Stimulated activated CD4-positive, alpha-beta T cell treated with anti-CD3 and anti-CD28 coated beads, Interleukin-2, amount 100 ng/mL, for 48 hours (primary cell): Measurements from ENCODE around the gene ANO2.

Experiments used
- DNase-seq, 2 donors: peaks; one replicate each; pipeline ENCODE4 v3.0.0-alpha.2; 2020

ANO2 gene

GRCh38 chr12:5808981-5809380, 136.1 kb downstream of the ANO2 start:
- no peak for DNase-seq

GRCh38 chr12:5807514-5808219, 137.4 kb downstream of the ANO2 start:
- no peak for DNase-seq

GRCh38 chr12:5807090-5807414, 138.0 kb downstream of the ANO2 start:
- DNase-seq = no peak

DNA sequence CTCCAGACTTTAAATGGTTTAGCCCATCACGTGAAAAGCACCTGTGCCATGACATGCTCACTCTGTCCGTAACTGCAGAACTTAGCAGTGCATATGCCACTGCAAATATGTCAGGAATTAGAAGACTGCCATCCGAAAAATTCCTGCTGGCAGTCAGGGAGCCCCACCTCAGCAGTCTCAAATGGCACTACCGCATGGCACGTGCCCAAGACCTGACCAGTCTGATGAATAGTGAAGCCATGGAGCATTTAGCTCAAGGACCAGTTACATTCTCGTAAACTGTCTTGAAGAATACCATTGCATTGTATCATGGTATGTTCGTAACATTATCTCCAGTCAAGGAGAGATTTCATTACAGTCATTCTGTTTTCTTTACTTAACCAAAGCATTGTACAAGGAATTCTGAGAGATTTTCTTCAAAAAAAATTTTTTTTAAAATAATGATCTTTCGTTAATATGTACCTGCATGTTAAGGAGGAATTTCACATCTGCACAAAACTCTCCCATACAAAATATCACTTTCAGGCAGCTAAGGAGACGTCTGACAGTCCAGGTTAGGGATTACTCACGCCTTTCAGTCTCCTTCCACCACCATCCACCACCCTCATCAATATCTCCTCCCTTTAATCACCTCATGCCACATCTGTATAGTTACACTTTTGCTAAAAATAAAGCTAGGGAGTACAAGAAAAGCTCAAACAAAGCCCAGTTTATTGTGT, 138.5 kb downstream of the ANO2 start:
- no peak for DNase-seq

GRCh38 chr12:5803532-5803931, 141.5 kb downstream of the ANO2 start:
- no peak for DNase-seq

GRCh38 chr12:5798242-5799015, 146.6 kb downstream of the ANO2 start:
- no peak for DNase-seq

DNA sequence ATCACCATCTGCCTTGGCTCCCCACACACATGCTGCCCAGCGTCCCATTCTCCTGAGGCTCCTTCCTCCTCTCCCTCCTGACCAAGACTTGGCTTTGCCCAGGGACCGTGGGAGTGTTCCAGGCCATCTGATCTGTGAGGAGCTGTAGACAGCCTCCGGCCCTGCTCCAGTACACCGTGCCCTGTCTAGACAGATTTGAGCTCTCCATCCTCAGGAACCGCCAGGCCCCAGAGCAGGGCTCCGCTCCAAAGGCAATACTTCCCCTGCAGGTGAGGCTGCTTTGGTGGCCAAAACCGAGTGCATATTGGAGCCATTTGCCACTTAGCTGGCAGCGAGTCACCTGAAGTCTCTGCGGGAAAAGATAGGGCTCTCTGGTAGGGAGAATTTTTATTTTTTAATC, 147.4 kb downstream of the ANO2 start:
- no peak for DNase-seq

DNA sequence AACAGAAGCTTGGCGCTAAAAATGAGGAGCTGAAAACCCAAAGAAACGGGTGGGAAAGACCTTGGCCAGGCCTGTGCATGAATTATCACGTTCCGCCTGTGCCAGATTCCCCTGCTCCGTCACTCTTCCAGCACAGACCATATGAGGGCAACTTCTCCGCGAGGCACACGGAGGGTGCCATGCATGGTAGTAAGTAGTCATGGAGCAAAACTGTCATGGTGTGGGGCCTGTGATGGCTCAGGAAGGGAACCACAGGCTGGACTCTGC, 148.2 kb downstream of the ANO2 start:
- no peak for DNase-seq

DNA sequence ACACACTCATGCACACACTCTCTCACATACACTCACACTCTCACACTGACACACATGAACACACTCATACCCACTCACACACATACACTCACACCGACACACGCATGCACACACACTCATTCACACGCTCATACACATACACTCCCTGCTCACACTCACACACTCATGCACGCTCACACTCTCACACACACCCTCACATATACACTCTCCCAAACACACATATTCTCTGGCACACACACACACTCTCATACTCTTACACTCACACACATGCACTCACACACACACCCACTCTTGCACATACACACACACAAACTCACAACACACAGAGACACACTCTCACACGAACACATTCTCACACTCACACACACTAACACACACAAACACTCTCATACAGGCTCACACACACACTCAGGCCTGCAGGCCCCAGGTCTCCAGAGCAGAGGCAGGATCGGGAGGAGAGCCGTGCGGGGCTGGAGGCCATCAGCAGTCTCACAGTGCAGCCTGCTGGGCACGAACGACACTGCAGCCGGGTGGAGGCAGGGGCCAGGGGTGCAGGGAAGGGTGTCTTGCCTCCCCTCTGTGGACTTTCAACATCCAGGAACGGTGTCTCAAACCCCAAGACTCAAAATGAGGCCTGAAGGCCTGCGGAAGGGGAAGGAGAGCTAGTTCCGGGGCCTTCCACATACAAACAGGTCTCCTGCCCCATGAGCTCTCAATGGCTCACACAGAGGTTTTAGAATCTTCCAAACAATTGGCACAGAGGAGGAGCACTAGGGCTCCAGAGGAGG, 148.7 kb downstream of the ANO2 start:
- DNase-seq = peak in 1 of 2 donors; percentile 11

DNA sequence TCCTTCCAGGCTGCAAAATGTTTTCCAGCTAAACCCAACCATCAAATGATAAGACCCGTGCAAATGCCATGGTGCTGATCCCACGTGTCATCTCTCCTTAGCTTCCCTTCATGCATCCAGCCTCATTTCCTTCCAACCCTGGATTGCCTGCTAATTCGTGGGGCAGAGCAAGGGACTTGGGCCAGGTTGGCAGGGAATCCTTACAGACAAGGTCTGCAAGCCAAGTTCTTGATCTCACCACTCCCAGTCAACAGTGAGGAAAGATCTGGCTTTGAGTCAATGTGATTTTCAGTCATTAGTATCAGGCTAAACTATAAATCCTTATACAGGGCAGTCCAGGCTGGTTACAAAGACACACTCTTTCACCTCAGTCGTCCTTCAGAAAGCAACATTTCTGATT, 150.9 kb downstream of the ANO2 start:
- DNase-seq = no peak

DNA sequence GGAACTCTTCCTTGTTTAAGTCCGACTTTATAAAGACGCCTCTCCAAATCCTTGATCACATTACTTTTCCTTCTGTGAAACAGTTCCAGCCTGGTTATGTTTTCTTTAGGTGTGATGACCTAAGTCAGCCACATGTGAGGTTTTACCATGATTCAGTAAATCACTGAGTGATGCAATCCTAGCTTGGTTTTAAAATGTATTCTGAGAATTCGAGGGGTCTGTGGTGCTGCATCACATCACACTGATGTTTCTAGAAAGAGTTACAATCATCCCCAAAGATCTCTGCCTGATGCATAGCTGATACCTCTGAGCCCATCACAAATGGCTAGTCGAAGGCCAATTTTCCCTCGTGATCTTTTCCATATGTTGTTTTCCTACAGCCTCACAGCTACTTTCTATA, 152.7 kb downstream of the ANO2 start:
- no peak for DNase-seq

- no peak for DNase-seq
Measured at GRCh38 chr12:5789469-5789968, 155.5 kb downstream of the ANO2 start.

GRCh38 chr12:5787828-5788227, 157.2 kb downstream of the ANO2 start:
- DNase-seq = no peak

DNA sequence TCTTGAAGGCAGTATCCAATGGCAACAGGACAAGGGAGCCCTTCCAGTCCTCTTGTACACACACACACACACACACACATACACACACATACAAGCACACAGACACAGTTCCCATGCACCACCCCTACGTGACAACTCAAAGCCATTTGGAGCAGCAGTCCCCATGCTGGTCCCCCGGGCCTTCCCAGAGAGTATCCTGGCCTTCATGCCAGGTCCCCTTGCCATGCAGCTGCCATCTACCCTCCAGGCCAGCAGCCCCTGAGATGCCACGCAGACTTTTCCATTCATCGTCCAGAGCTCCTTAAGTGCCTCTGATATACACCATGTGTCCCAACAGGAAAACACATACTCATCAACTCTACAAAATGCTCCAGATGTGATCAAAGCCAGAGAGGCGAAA, 159.5 kb downstream of the ANO2 start:
- DNase-seq = no peak

GRCh38 chr12:5784462-5785130, 160.5 kb downstream of the ANO2 start:
- DNase-seq = no peak

DNA sequence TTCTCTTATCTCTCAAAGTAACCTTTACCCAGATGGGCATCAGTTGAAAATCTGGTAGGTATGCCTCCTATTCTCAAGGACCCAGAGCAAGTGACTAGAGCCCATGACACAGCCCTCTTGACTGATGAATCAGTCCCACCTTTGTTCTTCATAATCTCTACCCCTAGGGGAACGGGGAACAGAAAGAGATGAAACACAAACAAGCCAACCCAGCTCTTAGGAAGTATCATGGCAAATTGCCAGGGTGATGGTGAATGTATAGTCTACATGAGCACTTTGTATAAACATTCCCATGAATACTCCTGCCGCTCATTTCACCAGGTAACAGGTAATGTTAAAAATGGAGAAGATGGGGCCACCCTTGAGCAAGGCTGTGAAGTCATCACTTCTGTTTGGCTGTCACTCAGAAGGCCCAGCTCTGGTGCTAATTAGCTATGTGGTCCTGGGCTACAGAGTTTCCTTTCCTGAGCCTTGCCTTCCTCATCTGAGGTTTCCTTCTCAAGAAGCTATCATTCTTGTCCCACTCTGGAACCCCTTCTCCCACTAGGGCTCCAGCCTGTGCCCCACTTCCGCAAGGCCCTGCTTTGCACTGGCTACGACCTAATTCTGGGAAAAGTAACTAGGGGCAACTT, 161.7 kb downstream of the ANO2 start:
- DNase-seq = no peak

DNA sequence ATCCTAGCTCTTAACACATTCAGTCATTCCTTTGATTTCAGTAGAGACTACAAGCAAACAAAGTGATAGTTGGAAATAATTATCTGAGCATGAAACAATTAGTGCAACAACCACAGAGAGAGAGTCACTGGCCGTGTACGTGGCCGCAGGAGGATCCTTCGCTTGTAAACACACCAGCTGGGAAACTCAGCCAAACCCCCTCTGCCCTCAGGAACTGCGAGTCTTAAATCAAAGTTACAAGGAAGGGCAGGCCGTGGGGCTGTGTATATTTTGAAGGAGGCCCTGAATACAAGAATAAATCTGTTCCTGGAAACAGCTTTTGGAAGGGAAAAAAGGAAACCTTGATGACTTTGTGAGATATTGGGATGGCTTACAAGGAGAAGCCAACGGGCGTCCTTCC, 164.5 kb downstream of the ANO2 start:
- DNase-seq = no peak

DNA sequence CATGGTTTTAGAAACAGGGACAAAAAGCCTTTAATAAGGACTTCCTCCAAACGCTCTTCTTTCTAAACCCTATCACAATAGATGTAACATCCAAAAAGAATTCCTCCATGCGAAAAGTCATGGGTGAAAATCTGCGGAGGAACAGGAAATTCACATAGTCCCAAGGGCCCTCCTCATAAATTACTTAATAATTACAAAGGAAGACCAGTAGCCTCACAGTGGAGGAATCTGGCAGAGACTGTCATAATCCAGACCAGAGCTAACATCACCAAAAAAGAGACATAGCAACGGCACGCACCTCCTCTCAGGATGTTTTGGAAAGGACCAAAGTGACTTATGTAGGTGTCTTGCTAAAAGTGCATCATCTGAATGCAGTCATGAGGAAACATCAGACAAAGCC, 165.7 kb downstream of the ANO2 start:
- no peak for DNase-seq

DNA sequence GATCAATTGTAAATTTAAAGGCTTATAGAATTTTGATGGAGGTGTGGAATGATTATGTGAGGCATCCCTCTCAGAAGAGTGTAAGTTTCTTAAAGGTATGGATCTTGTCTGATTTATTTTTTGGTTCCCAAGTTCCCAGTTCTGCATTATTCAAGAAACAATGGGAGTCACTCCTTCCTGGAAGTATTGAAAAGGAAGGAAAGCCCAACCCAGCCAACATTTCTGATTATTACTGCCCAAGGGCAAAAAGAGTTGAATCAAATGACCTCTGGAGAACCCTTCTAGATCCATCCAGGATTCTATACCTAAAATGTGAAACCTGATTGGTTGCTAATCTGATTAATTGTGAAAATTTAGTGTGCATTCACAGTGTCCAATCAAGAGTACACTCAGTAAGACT, 166.2 kb downstream of the ANO2 start:
- DNase-seq = no peak

DNA sequence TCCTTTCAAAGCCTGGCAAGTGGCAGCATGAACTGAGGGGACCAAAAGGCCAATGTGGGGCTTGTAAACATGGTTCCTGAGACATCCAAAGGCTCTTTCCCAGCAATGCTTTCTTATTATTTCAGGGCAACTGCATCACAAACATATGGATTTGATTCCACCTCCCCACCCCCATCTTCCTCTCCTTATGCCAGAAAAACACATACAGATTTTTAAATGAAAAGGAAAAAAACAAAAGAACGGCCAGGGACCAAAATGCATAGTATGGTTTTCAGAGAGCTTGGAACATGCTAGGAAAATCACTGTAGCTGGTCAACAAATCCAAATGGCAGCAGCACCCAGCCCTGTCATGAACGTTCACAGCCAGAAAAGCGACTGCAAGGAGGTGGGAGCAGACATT, 167.6 kb downstream of the ANO2 start:
- no peak for DNase-seq

DNA sequence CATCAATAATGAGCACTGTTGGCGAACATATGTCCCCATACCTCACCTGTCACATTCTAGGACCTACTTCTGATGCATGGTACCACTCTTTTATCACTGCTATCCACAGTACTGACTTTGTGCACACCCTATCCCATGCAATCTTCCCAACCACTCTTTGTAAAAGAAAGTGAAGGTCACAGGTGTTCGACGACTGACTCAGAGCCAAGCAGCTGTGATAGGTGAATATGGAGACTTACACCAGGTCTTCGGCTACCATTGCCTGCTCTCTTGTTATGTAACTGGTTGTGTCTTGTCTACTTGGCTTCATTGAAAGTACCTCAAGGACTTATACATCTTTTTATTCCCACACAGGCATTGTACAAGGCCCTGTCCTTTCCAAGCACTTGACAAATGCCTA, 169.0 kb downstream of the ANO2 start:
- DNase-seq = no peak

DNA sequence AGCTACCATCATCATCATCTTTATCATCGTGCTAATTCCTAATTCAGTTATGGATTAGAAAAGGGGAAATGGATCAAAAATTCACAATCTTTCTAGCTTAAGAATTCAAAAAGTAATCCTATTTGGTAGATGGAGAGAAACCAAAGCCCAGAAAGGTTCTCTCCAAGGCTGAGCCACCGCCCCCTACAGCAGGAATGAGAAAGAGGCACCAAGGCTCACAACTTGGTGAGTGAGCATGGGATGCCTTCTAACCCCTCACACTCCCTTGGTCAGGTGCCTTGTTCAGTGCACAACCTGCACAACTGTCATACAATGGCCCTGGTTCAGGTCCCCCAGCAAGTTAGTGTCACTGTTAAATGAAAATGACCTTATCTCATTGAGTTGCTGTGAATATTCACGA, 171.5 kb downstream of the ANO2 start:
- no peak for DNase-seq
